Tibial artery (tissue), 4 donors: ENCODE results near the gene DIDO1.
"Not testable (repeated sequence)": the region's sequence is repeated elsewhere in the genome, so short reads cannot be mapped to it uniquely, and the experiment has no call there.

Experiments
- DNase-seq, 2 donors: peaks; one replicate each; pipeline ENCODE4 v3.0.0-alpha.2; 2019
- H3K27ac ChIP-seq, 2 donors: fragments of 200-600 bp; sonication (generic) in 1 of 2; 1 replicate in 1 of 2; 2 replicates in 1 of 2; pipeline ENCODE4 v1.5.1; 2018 to 2019; ENCODE audit warnings: mild to moderate bottlenecking in 1 of 2
- H3K27me3 ChIP-seq, 2 donors: fragments of 200-600 bp; sonication (generic) in 1 of 2; one replicate each; pipeline versions ENCODE4 v1.5.1 to v1.6.0; 2016 to 2019
- H3K36me3 ChIP-seq, 3 donors: fragments of 200-600 bp; sonication (generic) in 2 of 3; one replicate each; pipeline ENCODE4 v1.5.1; 2016 to 2019; ENCODE audit warnings: mild to moderate bottlenecking in 2 of 3
- H3K4me1 ChIP-seq, 4 donors: fragments of 200-600 bp; sonication (generic) in 2 of 4; 1 replicate in 3 of 4; 2 replicates in 1 of 4; pipeline ENCODE4 v1.5.1; 2016 to 2019
- H3K4me3 ChIP-seq, 2 donors: fragments of 200-600 bp; sonication (generic) in 1 of 2; 1 replicate in 1 of 2; 2 replicates in 1 of 2; pipeline ENCODE4 v1.5.1; 2018 to 2019; ENCODE audit warnings: mild to moderate bottlenecking in 2 of 2
- H3K9me3 ChIP-seq, 3 donors: fragments of 200-600 bp; sonication (generic) in 1 of 3; one replicate each; pipeline ENCODE4 v1.5.1; 2016 to 2019
- intact Hi-C: fragments of 100-400 bp; cut with DNase I; formaldehyde crosslinking; loops from one replicate; pipeline ENCODE4 v1.15.0; 2023; ENCODE audit warnings: low total_unique reads
- TF ChIP-seq, protein P1 (sequence below), 2 experiments: fragments of 200-600 bp in 1 of 2; fragments of 450-650 bp in 1 of 2; IDR thresholded peaks; one replicate each; pipeline ENCODE4 v1.5.1; 2017 to 2019; ENCODE audit warnings: antibody characterized with exemption in 2 of 2, mild to moderate bottlenecking in 1 of 2, moderate library complexity in 1 of 2

DIDO1 gene

DNA sequence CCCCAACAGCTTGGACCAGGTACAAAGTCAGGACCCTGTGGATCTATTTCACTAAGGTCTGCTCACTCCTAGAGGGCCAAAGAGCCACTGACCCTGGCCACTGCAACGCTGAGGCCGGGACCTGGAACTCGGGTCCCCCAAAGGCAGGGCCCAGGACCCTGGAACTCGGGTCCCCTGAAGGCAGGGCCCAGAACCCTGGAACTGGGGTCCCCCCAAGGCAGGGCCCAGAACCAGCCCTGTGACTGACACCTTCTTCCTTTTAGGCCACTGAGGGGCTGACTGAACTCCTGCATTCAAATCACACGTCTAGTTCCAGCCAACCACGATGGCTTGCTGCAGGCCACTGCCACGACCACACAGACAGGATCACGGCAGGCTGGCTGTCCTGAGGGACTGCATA lies 74.1 kb downstream of the DIDO1 start:
- no peaks in the 10 kb centered on the region for H3K9me3 ChIP-seq
- H3K4me3 ChIP-seq = no peak overlapping the region
- H3K36me3 ChIP-seq = peaks cover 6 to 26% (median 21%) of the 10 kb centered on the region in 3 donors
- H3K27me3 ChIP-seq = no peaks in the 10 kb centered on the region
- no peaks in the 10 kb centered on the region for H3K4me1 ChIP-seq
- TF ChIP-seq, protein P1, sequence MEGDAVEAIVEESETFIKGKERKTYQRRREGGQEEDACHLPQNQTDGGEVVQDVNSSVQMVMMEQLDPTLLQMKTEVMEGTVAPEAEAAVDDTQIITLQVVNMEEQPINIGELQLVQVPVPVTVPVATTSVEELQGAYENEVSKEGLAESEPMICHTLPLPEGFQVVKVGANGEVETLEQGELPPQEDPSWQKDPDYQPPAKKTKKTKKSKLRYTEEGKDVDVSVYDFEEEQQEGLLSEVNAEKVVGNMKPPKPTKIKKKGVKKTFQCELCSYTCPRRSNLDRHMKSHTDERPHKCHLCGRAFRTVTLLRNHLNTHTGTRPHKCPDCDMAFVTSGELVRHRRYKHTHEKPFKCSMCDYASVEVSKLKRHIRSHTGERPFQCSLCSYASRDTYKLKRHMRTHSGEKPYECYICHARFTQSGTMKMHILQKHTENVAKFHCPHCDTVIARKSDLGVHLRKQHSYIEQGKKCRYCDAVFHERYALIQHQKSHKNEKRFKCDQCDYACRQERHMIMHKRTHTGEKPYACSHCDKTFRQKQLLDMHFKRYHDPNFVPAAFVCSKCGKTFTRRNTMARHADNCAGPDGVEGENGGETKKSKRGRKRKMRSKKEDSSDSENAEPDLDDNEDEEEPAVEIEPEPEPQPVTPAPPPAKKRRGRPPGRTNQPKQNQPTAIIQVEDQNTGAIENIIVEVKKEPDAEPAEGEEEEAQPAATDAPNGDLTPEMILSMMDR (IDR thresholded peaks at IDR 0.05) = no peak
- DNase-seq = no peak
- H3K27ac ChIP-seq = no peak overlapping the region
- intact Hi-C loops = no loop called here

DNA sequence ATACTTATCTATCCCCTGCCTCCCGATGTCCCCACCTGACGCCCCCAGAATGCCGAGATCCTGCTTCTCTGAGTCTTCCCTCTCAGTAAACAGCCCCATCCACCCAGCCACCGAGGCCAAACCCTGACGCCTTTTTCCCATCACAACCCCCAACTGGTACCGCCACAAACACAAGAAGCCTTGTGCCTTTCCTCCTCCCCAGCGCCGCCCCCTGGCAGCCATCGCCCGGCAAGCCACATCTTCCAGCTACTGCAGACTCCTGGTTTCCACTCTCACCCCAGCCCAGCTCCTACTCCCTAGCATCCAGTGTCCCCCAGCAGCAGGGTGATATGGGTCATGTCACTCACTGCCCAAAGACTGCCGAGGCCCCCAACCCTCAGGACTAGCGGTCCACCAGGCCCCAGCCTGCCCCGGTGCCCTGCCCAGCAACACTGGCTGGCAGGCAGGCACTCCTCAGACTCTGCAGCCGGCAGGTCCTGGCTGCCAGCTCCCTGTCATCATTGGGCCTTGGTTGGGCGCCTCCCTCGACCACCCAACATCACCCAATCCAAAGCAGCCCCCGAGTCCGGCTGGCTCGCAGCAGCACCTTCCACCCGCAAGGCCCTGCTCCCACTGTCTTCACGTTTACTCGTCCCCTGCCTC lies 75.9 kb downstream of the DIDO1 start:
- Histone ChIP-seq H3K9me3 (no peaks in the 10 kb centered on the region), H3K27ac (no peak overlapping the region), H3K4me1 (no peaks in the 10 kb centered on the region), H3K4me3 (no peak overlapping the region), H3K36me3 (peaks cover 9 to 30% (median 12%) of the 10 kb centered on the region in 3 donors), H3K27me3 (no peaks in the 10 kb centered on the region)
- TF ChIP-seq, protein P1 (IDR thresholded peaks at IDR 0.05) = no peak
- DNase-seq = no peak
- intact Hi-C loops = no loop called here

DNA sequence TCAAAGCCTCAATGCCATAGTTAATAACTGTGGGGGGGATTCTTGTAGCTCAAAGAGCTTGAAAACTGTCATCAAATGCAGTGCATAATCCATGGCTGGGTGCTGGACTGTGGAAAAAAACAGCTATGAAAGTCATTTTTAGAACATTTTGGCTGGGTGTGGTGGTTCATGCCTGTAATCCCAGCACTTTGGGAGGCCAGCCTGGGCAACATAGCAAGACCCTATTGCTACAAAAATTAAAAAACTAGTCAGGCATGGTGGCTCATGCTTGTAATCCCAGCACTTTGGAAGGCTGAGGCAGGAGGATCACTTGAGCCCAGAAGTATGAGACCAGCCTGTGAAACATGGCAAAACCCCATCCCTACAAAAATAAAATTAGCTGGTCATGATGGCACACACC lies 76.9 kb downstream of the DIDO1 start:
- Histone ChIP-seq H3K4me3 (no peak overlapping the region), H3K9me3 (no peaks in the 10 kb centered on the region), H3K4me1 (no peaks in the 10 kb centered on the region), H3K27ac (no peak overlapping the region), H3K36me3 (peaks cover 10 to 26% (median 12%) of the 10 kb centered on the region in 3 donors), H3K27me3 (no peaks in the 10 kb centered on the region)
- intact Hi-C loops = no loop called here
- DNase-seq = no peak
- TF ChIP-seq, protein P1 (IDR thresholded peaks at IDR 0.05) = no peak

DNA sequence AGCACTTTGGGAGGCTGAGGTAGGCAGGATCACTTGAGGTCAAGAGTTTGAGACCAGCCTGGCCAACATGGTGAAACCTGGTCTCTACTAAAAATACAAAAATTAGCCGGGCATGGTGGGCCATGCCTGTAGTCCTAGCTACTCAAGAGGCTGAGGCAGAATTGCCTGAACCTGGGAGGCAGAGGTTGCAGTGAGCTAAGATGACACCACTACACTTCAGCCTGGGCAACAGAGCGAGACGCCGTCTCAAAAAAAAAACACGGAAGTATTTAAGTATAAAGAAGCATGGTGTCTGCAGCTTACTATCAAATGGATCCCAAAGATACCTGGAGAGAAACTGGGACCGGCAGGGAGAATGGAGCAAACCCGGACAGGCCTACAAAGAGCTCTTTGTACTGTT lies 77.4 kb downstream of the DIDO1 start:
- H3K27ac ChIP-seq, H3K27me3 ChIP-seq, H3K4me3 ChIP-seq, DNase-seq, H3K4me1 ChIP-seq, intact Hi-C loops, H3K9me3 ChIP-seq: not testable (repeated sequence)
- peaks cover 10 to 24% (median 12%) of the 10 kb centered on the region in 3 donors for H3K36me3 ChIP-seq

DNA sequence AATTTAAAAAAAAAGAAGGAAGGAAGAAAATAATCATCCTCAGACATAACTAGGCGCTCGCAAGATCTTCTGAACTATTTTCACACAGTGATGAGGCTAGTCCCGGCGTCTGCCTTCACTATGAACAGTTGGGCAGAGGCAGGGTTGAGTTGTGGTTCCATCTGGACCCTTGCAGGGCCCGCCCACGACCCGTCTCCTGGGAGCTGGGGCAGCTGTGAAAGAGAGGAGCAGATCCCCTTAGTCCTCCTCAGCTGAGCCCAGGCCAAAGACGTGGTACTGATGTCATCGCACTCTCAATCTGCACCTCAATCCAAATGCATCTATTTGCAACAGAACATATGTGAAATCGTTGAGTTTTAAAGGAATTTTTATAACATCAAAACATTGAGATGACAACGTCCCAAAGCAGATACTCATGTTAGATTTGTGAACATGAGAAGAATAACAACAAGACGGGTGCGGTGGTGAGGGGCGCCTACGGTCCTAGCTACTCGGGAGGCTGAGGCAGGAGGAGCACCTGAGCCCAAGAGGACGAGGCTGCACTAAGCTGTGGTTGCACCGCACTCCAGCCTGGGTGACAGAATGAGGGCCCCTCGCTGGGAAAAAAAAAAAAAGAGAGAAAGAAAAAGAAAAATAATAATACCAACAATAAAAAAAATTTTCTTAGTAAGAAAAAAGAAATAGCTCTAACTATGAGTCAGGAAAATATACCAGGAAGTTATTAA lies 80.0 kb downstream of the DIDO1 start:
- DNase-seq = no peak
- no peaks in the 10 kb centered on the region for H3K9me3 ChIP-seq
- intact Hi-C loops = no loop called here
- H3K27ac ChIP-seq = no peak overlapping the region
- no peak overlapping the region for H3K4me3 ChIP-seq
- no peaks in the 10 kb centered on the region for H3K27me3 ChIP-seq
- TF ChIP-seq, protein P1 (IDR thresholded peaks at IDR 0.05) = no peak
- no peaks in the 10 kb centered on the region for H3K4me1 ChIP-seq
- peaks cover 0 to 5% (median 4%) of the 10 kb centered on the region in 3 donors for H3K36me3 ChIP-seq

DNA sequence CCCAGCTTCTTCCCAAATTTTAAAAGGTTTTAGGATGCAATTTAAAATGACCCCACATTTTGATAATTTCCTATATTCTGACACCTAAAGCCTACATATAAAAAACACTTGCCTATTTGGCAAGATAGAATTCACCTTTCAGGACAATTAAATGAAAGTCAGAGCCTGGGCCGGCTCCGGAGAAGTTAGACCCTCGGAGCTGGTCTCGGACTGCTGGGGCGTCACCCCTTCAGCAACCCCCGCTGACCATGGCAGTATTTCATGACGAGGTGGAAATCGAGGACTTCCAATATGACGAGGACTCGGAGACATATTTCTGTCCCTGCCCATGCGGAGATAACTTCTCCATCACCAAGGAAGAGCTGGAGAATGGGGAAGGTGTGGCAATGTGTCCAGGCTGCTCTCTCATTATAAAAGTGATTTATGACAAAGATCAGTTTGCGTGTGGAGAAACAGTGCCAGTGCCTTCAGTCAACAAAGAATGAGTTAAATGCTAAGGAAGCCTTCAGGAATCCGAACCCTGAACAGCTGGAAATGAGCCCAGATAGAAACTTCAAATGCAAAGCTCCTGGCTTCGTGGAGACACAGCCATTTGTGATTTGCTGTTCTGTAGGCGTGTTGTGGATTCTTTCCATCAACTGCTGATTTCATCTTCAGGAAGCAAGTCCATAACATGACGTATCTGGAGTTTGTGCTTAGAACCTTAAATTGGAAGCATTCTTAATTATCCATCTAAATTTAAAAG lies 80.7 kb downstream of the DIDO1 start:
- intact Hi-C loops = no loop called here
- H3K4me1 ChIP-seq = no peaks in the 10 kb centered on the region
- no peaks in the 10 kb centered on the region for H3K27me3 ChIP-seq
- no peak overlapping the region for H3K27ac ChIP-seq
- H3K9me3 ChIP-seq = no peaks in the 10 kb centered on the region
- peaks cover 0 to 5% (median 4%) of the 10 kb centered on the region in 3 donors for H3K36me3 ChIP-seq
- H3K4me3 ChIP-seq = no peak overlapping the region
- TF ChIP-seq, protein P1 (IDR thresholded peaks at IDR 0.05) = no peak
- DNase-seq = no peak
